Gastroesophageal sphincter (tissue), 4 donors: ENCODE data around the gene HIVEP3. TPM values are rescaled to one million over a fixed set of nuclear protein-coding genes. Genes with fewer than 3 reads are reported as not detected.

Experiments
- ATAC-seq: fragments of 150-250 bp; one replicate; pipeline ENCODE4 v1.9.1; 2016; ENCODE audit warnings: mild to moderate bottlenecking, moderate library complexity
- H3K27ac ChIP-seq, 4 donors: fragments of 200-600 bp; sonication (generic) in 3 of 4; 1 replicate in 3 of 4; 2 replicates in 1 of 4; pipeline ENCODE4 v1.5.1; 2016 to 2019
- H3K27me3 ChIP-seq: fragments of 200-600 bp; sonication (generic); one replicate; pipeline ENCODE4 v1.5.1; 2019
- H3K36me3 ChIP-seq, 2 donors: fragments of 200-600 bp; sonication (generic); one replicate each; pipeline ENCODE4 v1.5.1; 2019; ENCODE audit warnings: control low read depth in 1 of 2
- H3K4me1 ChIP-seq, 3 donors: fragments of 200-600 bp; sonication (generic); 1 replicate in 2 of 3; 2 replicates in 1 of 3; pipeline ENCODE4 v1.5.1; 2016 to 2019; ENCODE audit warnings: control low read depth in 2 of 3
- H3K4me3 ChIP-seq, 2 donors: fragments of 200-600 bp; sonication (generic); one replicate each; pipeline ENCODE4 v1.5.1; 2019; ENCODE audit warnings: mild to moderate bottlenecking in 1 of 2, moderate library complexity in 1 of 2
- H3K9me3 ChIP-seq, 3 donors: fragments of 200-600 bp; sonication (generic); one replicate each; pipeline ENCODE4 v1.5.1; 2017 to 2019; ENCODE audit warnings: control low read depth in 2 of 3
- EP300 ChIP-seq: sonication (generic); formaldehyde crosslinking; IDR thresholded peaks from one replicate; pipeline ENCODE4 v1.6.1; 2017; ENCODE audit warnings: antibody characterized with exemption, mild to moderate bottlenecking
- POLR2A ChIP-seq, 2 donors: fragments of 450-650 bp; IDR thresholded peaks; one replicate each; pipeline ENCODE4 v1.6.1; 2017; ENCODE audit warnings: antibody characterized with exemption in 2 of 2, mild to moderate bottlenecking in 2 of 2, moderate library complexity in 1 of 2
- POLR2AphosphoS5 ChIP-seq: sonication (generic); formaldehyde crosslinking; IDR thresholded peaks from one replicate; pipeline ENCODE4 v1.6.1; 2017; ENCODE audit warnings: antibody characterized with exemption
- WGBS, 2 donors: methylation state at CpG; one replicate each; pipeline ENCODE4 v1.1.5; 2018; ENCODE audit warnings: low coverage in 1 of 2; 5-methylcytosine and 5-hydroxymethylcytosine counted together
- total RNA-seq, 4 donors: library from RNA; depleted of rRNA; stranded (reverse); fragments of >200 nt; gene quantifications; one replicate each; pipeline ENCODE4 v1.1.0, GENCODE V29; 2016
- TF ChIP-seq, protein P1 (sequence below), 4 experiments: fragments of 200-600 bp in 2 of 4; fragments of 450-650 bp in 2 of 4; sonication (generic) in 1 of 4; IDR thresholded peaks; one replicate each; pipeline ENCODE4 v1.5.1; 2017 to 2019; ENCODE audit warnings: antibody characterized with exemption in 4 of 4, mild to moderate bottlenecking in 2 of 4, moderate library complexity in 2 of 4

The HIVEP3 gene
- total RNA-seq, 4 donors from 2014 or later = 1.9 to 3.8 (median 2.8) TPM

DNA sequence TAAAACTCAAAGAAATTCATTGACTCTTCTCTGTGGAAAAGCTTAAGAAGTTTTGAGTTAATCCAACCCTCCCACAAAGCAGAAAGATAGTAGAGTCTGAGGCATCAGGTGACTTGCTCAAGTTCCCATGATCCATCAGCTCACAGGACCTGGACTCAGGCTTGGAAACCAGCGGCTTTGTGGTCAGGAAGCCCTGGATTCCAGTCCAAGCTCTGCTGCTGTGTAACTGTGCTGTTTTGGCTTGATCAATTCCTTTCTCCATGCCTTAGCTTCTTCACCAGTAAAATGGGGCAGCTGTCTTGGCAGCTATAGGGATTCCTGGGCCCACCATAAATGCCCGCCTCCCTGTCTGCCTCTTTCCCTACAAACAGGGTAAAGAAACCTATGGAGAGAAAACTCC, 180.2 kb downstream of the HIVEP3 start:
- no peak for ATAC-seq
- no peak overlapping the region for H3K4me3 ChIP-seq

DNA sequence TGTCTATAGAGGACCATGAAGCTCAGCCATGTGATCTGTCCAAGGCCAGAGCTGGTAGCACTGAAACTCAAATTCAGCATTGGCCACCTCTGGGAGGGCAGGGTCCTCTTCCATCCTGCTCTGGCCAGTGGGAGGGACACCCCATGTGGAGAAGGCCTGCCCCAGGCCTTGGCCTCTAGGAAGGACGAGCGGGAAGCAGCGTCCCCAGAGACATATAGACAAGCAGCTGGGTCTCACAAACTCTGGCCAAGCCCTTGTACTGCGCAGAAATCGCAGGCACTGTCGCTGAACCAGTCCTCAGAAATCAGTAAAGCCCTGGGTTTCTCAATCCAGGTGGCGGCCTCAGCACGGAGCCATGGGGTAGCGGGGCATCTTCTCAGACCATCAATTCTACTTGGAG, 180.7 kb downstream of the HIVEP3 start:
- H3K4me3 ChIP-seq = no peak overlapping the region
- 96 to 100% methylated on average over 1 to 3 of the region's 9 CpGs for WGBS, 2 donors
- no peaks in the 10 kb centered on the region for H3K36me3 ChIP-seq
- no peaks in the 10 kb centered on the region for H3K9me3 ChIP-seq
- H3K27ac ChIP-seq = no peak overlapping the region
- no peaks in the 10 kb centered on the region for H3K27me3 ChIP-seq
- no peak for ATAC-seq
- TF ChIP-seq, protein P1, sequence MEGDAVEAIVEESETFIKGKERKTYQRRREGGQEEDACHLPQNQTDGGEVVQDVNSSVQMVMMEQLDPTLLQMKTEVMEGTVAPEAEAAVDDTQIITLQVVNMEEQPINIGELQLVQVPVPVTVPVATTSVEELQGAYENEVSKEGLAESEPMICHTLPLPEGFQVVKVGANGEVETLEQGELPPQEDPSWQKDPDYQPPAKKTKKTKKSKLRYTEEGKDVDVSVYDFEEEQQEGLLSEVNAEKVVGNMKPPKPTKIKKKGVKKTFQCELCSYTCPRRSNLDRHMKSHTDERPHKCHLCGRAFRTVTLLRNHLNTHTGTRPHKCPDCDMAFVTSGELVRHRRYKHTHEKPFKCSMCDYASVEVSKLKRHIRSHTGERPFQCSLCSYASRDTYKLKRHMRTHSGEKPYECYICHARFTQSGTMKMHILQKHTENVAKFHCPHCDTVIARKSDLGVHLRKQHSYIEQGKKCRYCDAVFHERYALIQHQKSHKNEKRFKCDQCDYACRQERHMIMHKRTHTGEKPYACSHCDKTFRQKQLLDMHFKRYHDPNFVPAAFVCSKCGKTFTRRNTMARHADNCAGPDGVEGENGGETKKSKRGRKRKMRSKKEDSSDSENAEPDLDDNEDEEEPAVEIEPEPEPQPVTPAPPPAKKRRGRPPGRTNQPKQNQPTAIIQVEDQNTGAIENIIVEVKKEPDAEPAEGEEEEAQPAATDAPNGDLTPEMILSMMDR (IDR thresholded peaks at IDR 0.05) = no peak
- no peak for TF ChIP-seq EP300
- no peak for TF ChIP-seq POLR2AphosphoS5
- TF ChIP-seq POLR2A (IDR thresholded peaks at IDR 0.05) = no peak
- peaks cover 0 to 18% (median 0%) of the 10 kb centered on the region in 3 donors for H3K4me1 ChIP-seq

More for the DNA sequence above, 180.2 kb downstream of the HIVEP3 start:
- no peaks in the 10 kb centered on the region for H3K27me3 ChIP-seq
- H3K27ac ChIP-seq = no peak overlapping the region
- no peaks in the 10 kb centered on the region for H3K36me3 ChIP-seq
- 100% methylated on average over 2 of the region's 2 CpGs; no CpG with 5 or more reads in 1 of the 2 donors for WGBS, 2 donors
- peaks cover 0 to 18% (median 0%) of the 10 kb centered on the region in 3 donors for H3K4me1 ChIP-seq
- no peaks in the 10 kb centered on the region for H3K9me3 ChIP-seq
- no peak for TF ChIP-seq EP300
- no peak for TF ChIP-seq POLR2AphosphoS5
- TF ChIP-seq, protein P1 (IDR thresholded peaks at IDR 0.05) = no peak
- TF ChIP-seq POLR2A (IDR thresholded peaks at IDR 0.05) = no peak

DNA sequence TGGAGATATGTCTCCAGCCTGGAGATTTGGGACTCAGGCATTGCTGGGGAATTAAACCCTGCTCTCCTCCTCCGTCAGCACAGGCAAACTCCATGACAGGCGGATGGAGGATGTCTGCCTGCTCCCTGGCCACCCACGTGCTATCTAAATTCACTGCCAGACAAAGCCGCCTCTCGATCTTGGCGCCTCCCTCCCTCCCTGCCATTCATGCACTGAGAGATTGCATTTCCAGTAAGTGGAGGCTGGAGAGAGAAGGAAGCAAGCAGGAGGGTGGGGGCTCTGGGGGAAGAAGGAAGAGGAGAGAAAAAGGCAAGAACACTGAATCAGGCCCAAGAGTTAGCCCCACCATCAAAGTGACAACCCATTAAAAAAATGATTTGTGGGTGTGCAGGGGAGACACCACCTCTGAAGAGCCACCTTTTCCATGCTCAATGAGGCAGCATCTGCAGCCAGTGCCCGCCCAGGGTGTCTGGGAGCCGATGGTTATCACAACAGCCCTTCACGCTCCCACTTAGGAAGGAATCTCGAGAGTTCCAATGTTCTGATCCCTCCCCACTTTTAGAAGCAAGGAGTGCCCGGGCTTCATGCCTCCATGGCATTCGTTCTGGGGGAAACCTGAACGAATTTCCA, 183.0 kb downstream of the HIVEP3 start:
- peaks cover 0 to 13% (median 0%) of the 10 kb centered on the region in 3 donors for H3K4me1 ChIP-seq
- no peaks in the 10 kb centered on the region for H3K27me3 ChIP-seq
- TF ChIP-seq POLR2A (IDR thresholded peaks at IDR 0.05) (no peak), POLR2AphosphoS5 (no peak), EP300 (no peak)
- TF ChIP-seq, protein P1 (IDR thresholded peaks at IDR 0.05) = no peak
- WGBS, 2 donors = 63 to 87% methylated on average over 3 to 7 of the region's 13 CpGs
- H3K4me3 ChIP-seq = no peak overlapping the region
- H3K27ac ChIP-seq = no peak overlapping the region
- H3K9me3 ChIP-seq = no peaks in the 10 kb centered on the region
- ATAC-seq = no peak
- H3K36me3 ChIP-seq = no peaks in the 10 kb centered on the region

DNA sequence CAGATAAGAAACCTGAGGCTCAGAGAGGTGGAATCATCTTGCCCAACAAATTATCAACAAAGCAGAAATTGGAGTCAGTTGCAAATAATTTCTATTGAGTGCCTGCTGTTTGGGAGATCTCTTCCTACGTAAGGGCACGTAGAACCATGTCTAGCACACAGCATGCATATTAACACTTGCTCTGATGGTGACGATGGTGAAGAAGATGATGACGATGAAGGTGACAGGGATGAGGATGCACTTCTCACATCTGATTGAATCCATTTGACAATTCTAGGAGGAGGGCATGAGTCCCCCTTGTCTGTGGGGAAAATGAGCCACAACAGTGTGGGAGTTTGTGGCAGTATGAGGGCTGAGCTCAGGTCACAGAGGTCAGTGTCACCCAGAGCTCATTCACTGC, 183.6 kb downstream of the HIVEP3 start:
- ATAC-seq = no peak
- Histone ChIP-seq H3K9me3 (no peaks in the 10 kb centered on the region), H3K36me3 (no peaks in the 10 kb centered on the region), H3K4me1 (peaks cover 0 to 7% (median 0%) of the 10 kb centered on the region in 3 donors), H3K27ac (no peak overlapping the region), H3K4me3 (no peak overlapping the region), H3K27me3 (no peaks in the 10 kb centered on the region)
- whole genome bisulfite sequencing, 2 donors = 89 to 100% methylated on average over 1 to 4 of the region's 4 CpGs
- TF ChIP-seq POLR2A (IDR thresholded peaks at IDR 0.05) (no peak), POLR2AphosphoS5 (no peak), EP300 (no peak)
- TF ChIP-seq, protein P1 (IDR thresholded peaks at IDR 0.05) = no peak
